CD4-positive, alpha-beta T cell treated with Interleukin-6 for 4 hours (primary cell): ENCODE results near the gene IL6R.
A peak's percentile ranks its signal among the peaks of the same experiment; 100 is the strongest.

Experiments
- DNase-seq: peaks from one replicate; pipeline ENCODE4 v3.0.0-alpha.2; 2020; ENCODE audit warnings: mixed read lengths

IL6R gene

GRCh38 chr1:154453574-154454352, 48.6 kb downstream of the IL6R start:
- no peak for DNase-seq

GRCh38 chr1:154454386-154455120, 49.4 kb downstream of the IL6R start:
- no peak for DNase-seq

- no peak for DNase-seq
Observed at GRCh38 chr1:154456631-154457030, 51.5 kb downstream of the IL6R start.

GRCh38 chr1:154459080-154459479, 53.9 kb downstream of the IL6R start:
- DNase-seq, result no peak

GRCh38 chr1:154460695-154461260, 55.6 kb downstream of the IL6R start:
- peak; percentile 41 for DNase-seq

GRCh38 chr1:154463512-154463990, 58.4 kb downstream of the IL6R start:
- DNase-seq, result peak; percentile 82

- DNase-seq, result no peak
Observed at GRCh38 chr1:154465621-154466195, 60.6 kb downstream of the IL6R start.

- no peak for DNase-seq
Observed at GRCh38 chr1:154466206-154466605, 61.1 kb downstream of the IL6R start.

GRCh38 chr1:154466921-154467417, 61.8 kb downstream of the IL6R start:
- no peak for DNase-seq

GRCh38 chr1:154467434-154468102, 62.4 kb downstream of the IL6R start:
- peak; percentile 25 for DNase-seq

GRCh38 chr1:154468535-154469250, 63.5 kb downstream of the IL6R start:
- DNase-seq, result no peak

- DNase-seq, result no peak
Observed at GRCh38 chr1:154469844-154470560, 64.9 kb downstream of the IL6R start.

GRCh38 chr1:154471304-154471703, 66.2 kb downstream of the IL6R start:
- no peak for DNase-seq

- DNase-seq, result no peak
Observed at GRCh38 chr1:154474802-154475201, 69.7 kb downstream of the IL6R start.

GRCh38 chr1:154476791-154477190, 71.6 kb downstream of the IL6R start:
- DNase-seq, result no peak

GRCh38 chr1:154478013-154478412, 72.9 kb downstream of the IL6R start:
- no peak for DNase-seq

GRCh38 chr1:154478639-154479038, 73.5 kb downstream of the IL6R start:
- DNase-seq, result peak; percentile 52

GRCh38 chr1:154479764-154480421, 74.8 kb downstream of the IL6R start:
- DNase-seq, result peak; percentile 64

- DNase-seq, result no peak
Observed at GRCh38 chr1:154481053-154481452, 75.9 kb downstream of the IL6R start.

GRCh38 chr1:154483941-154484803, 79.0 kb downstream of the IL6R start:
- no peak for DNase-seq
